Suprapubic skin (tissue), 3 donors: Measurements from ENCODE around the gene CYP26B1.

Source experiments
- CTCF ChIP-seq, 2 donors: fragments of 200-600 bp in 1 of 2; fragments of 450-650 bp in 1 of 2; sonication (generic) in 1 of 2; IDR thresholded peaks; one replicate each; pipeline ENCODE4 v1.5.1; 2016 to 2019; ENCODE audit warnings: antibody characterized with exemption in 2 of 2, mild to moderate bottlenecking in 1 of 2, moderate library complexity in 1 of 2
- POLR2A ChIP-seq, 2 donors: fragments of 450-650 bp; IDR thresholded peaks; one replicate each; pipeline ENCODE4 v1.6.1; 2017; ENCODE audit warnings: antibody characterized with exemption in 2 of 2, mild to moderate bottlenecking in 2 of 2, moderate library complexity in 2 of 2

- no peak for TF ChIP-seq POLR2A (IDR thresholded peaks at IDR 0.05)
- TF ChIP-seq CTCF (IDR thresholded peaks at IDR 0.05), result no peak
Measured at GRCh38 chr2:72153026-72153791, 5.5 kb upstream of the CYP26B1 start.
